SK-N-MC (cell line): ENCODE data around the gene NMB.

Experiments used
- EZH2 ChIP-seq: fragments of 200-600 bp; sonication (generic); IDR thresholded peaks from one replicate; pipeline ENCODE4 v1.6.1; 2017; ENCODE audit warnings: antibody characterized with exemption
- FOXP2 ChIP-seq: optimal IDR thresholded peaks from 2 replicates; pipeline ENCODE3; 2011; ENCODE audit warnings: mild to moderate bottlenecking, moderate library complexity; ENCODE audit not compliant: insufficient read depth; ENCODE audit errors: extremely low read length, control extremely low read depth
- POLR2AphosphoS5 ChIP-seq: IDR thresholded peaks from 2 replicates; pipeline ENCODE4 v1.6.1; 2012; ENCODE audit warnings: mild to moderate bottlenecking, low read depth, low read length, borderline replicate concordance

- TF ChIP-seq POLR2AphosphoS5 (no peak), EZH2 (no peak), FOXP2 (no peak)
These were observed 10.4 kb upstream of the NMB start for GRCh38 chr15:84668221-84668982.
